Rectal smooth muscle tissue (tissue), 1 donor: ENCODE data around the gene HABP2.

Experiments
- H3K27ac ChIP-seq: one replicate; pipeline ENCODE4 v1.7.0; 2013; ENCODE audit warnings: low read depth, low read length, inconsistent platforms
- H3K27me3 ChIP-seq: one replicate; pipeline ENCODE4 v1.7.0; 2013; ENCODE audit warnings: low read length; ENCODE audit not compliant: control insufficient read depth, insufficient read depth
- H3K36me3 ChIP-seq: one replicate; pipeline ENCODE4 v1.7.0; 2013; ENCODE audit warnings: low read length; ENCODE audit not compliant: control insufficient read depth, insufficient read depth
- H3K4me1 ChIP-seq: one replicate; pipeline ENCODE4 v1.7.0; 2013; ENCODE audit warnings: low read length; ENCODE audit not compliant: control insufficient read depth, insufficient read depth
- H3K4me3 ChIP-seq: one replicate; pipeline ENCODE4 v1.7.0; 2013; ENCODE audit warnings: low read length
- H3K9ac ChIP-seq: one replicate; pipeline ENCODE4 v1.7.0; 2013; ENCODE audit warnings: low read length

Gene HABP2

GRCh38 chr10:113617086-113617485 lies 64.2 kb downstream of the HABP2 start:
- Histone ChIP-seq H3K4me3 (no peak overlapping the region), H3K36me3 (no peaks in the 10 kb centered on the region), H3K27me3 (peaks cover 2% of the 10 kb centered on the region)

GRCh38 chr10:113618338-113618737 lies 65.5 kb downstream of the HABP2 start:
- Histone ChIP-seq H3K36me3 (no peaks in the 10 kb centered on the region), H3K4me3 (no peak overlapping the region), H3K27me3 (peaks cover 2% of the 10 kb centered on the region), H3K4me1 (no peaks in the 10 kb centered on the region), H3K9ac (no peak overlapping the region), H3K27ac (no peak overlapping the region)

More at GRCh38 chr10:113617086-113617485, 64.2 kb downstream of the HABP2 start:
- no peaks in the 10 kb centered on the region for H3K4me1 ChIP-seq
- H3K27ac ChIP-seq, result no peak overlapping the region
- no peak overlapping the region for H3K9ac ChIP-seq

GRCh38 chr10:113619401-113619800 lies 66.5 kb downstream of the HABP2 start:
- no peaks in the 10 kb centered on the region for H3K36me3 ChIP-seq
- no peaks in the 10 kb centered on the region for H3K4me1 ChIP-seq
- no peak overlapping the region for H3K27ac ChIP-seq
- no peak overlapping the region for H3K4me3 ChIP-seq
- no peak overlapping the region for H3K9ac ChIP-seq
- peaks cover 2% of the 10 kb centered on the region for H3K27me3 ChIP-seq

- peaks cover 2% of the 10 kb centered on the region for H3K27me3 ChIP-seq
- no peaks in the 10 kb centered on the region for H3K4me1 ChIP-seq
- H3K36me3 ChIP-seq, result no peaks in the 10 kb centered on the region
- no peak overlapping the region for H3K4me3 ChIP-seq
- H3K9ac ChIP-seq, result no peak overlapping the region
- H3K27ac ChIP-seq, result no peak overlapping the region
Observed at GRCh38 chr10:113620511-113620910, 67.7 kb downstream of the HABP2 start.

GRCh38 chr10:113620936-113621335 lies 68.1 kb downstream of the HABP2 start:
- Histone ChIP-seq H3K27ac (no peak overlapping the region), H3K27me3 (peaks cover 2% of the 10 kb centered on the region), H3K4me3 (no peak overlapping the region), H3K4me1 (no peaks in the 10 kb centered on the region), H3K36me3 (no peaks in the 10 kb centered on the region), H3K9ac (no peak overlapping the region)

- Histone ChIP-seq H3K27ac (no peak overlapping the region), H3K27me3 (no peaks in the 10 kb centered on the region), H3K36me3 (no peaks in the 10 kb centered on the region), H3K4me1 (no peaks in the 10 kb centered on the region), H3K4me3 (no peak overlapping the region), H3K9ac (no peak overlapping the region)
Observed at GRCh38 chr10:113621799-113622198, 68.9 kb downstream of the HABP2 start.

- no peaks in the 10 kb centered on the region for H3K36me3 ChIP-seq
- no peaks in the 10 kb centered on the region for H3K27me3 ChIP-seq
- H3K9ac ChIP-seq, result no peak overlapping the region
- no peak overlapping the region for H3K4me3 ChIP-seq
- peaks cover 2% of the 10 kb centered on the region for H3K4me1 ChIP-seq
- H3K27ac ChIP-seq, result no peak overlapping the region
Observed at GRCh38 chr10:113622831-113623230, 70.0 kb downstream of the HABP2 start.

- no peak overlapping the region for H3K4me3 ChIP-seq
- H3K27ac ChIP-seq, result no peak overlapping the region
- H3K36me3 ChIP-seq, result no peaks in the 10 kb centered on the region
Observed at GRCh38 chr10:113625461-113626186, 72.8 kb downstream of the HABP2 start.

GRCh38 chr10:113626809-113627355 lies 74.0 kb downstream of the HABP2 start:
- Histone ChIP-seq H3K36me3 (no peaks in the 10 kb centered on the region), H3K27ac (no peak overlapping the region), H3K4me1 (peaks cover 2% of the 10 kb centered on the region), H3K27me3 (no peaks in the 10 kb centered on the region), H3K9ac (no peak overlapping the region), H3K4me3 (no peak overlapping the region)

More at GRCh38 chr10:113625461-113626186, 72.8 kb downstream of the HABP2 start:
- peaks cover 2% of the 10 kb centered on the region for H3K4me1 ChIP-seq
- H3K9ac ChIP-seq, result no peak overlapping the region
- no peaks in the 10 kb centered on the region for H3K27me3 ChIP-seq

GRCh38 chr10:113627836-113628235 lies 75.0 kb downstream of the HABP2 start:
- Histone ChIP-seq H3K4me3 (no peak overlapping the region), H3K36me3 (no peaks in the 10 kb centered on the region), H3K27ac (no peak overlapping the region), H3K27me3 (no peaks in the 10 kb centered on the region), H3K9ac (no peak overlapping the region), H3K4me1 (peaks cover 2% of the 10 kb centered on the region)

- Histone ChIP-seq H3K36me3 (no peaks in the 10 kb centered on the region), H3K4me1 (peaks cover 2% of the 10 kb centered on the region), H3K9ac (no peak overlapping the region), H3K27ac (no peak overlapping the region), H3K27me3 (no peaks in the 10 kb centered on the region), H3K4me3 (no peak overlapping the region)
Observed at GRCh38 chr10:113628607-113629153, 75.8 kb downstream of the HABP2 start.

- no peaks in the 10 kb centered on the region for H3K27me3 ChIP-seq
- H3K4me3 ChIP-seq, result no peak overlapping the region
- peaks cover 2% of the 10 kb centered on the region for H3K4me1 ChIP-seq
- H3K36me3 ChIP-seq, result no peaks in the 10 kb centered on the region
- no peak overlapping the region for H3K27ac ChIP-seq
- H3K9ac ChIP-seq, result no peak overlapping the region
Observed at GRCh38 chr10:113630929-113631533, 78.2 kb downstream of the HABP2 start.
